ENCODE results near the gene KAZN.

The KAZN gene

DNA sequence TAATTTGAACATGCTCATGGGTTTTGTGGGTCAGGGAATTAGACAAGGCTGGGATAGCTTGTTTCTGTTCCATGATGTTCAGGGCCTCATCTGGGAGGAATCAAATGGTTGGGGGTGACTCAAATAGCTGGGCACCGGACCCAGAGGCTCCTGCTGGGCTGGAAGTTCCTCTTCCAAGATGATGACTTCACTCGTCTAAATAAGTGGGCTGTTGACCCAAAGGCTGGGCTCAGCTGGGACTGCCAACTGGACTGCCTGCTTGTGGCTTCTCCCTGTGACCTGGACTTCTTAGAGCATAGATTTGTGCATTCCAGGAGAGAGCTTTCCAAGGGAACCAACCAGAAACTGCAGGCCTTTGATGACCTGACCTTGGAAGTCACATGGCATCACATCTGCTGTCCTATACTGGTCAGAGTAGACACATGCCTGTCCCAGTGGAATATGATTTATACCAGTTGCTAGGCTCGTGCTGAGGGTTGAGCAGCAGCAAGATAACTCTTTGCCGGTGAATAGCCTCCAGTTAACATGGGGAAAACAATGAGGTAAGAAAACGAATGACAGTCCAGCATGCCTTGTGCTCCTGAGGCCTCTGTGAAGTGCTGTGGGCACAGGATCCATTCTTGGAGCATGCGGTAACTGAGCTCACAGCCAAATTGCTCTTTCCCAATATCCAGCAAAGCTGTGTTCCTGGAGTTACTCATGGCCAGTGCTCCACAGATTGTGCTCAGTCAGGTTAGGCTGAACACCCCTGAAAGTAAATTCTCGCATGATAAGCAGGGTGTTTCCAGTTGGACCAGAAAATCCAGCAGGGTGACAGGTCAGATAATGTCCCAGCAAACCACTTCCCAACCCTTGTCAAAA lies 282.2 kb downstream of the KAZN start:
- no peaks in the 10 kb centered on the region for H3K9me2 ChIP-seq (replicated peaks; ENCODE audit: low read depth, low read length)
- no peaks in the 10 kb centered on the region for H3K27me3 ChIP-seq (ENCODE audit: insufficient read depth, low read length, poor library complexity, severe bottlenecking)
- H3K36me3 ChIP-seq (ENCODE audit: insufficient read depth, low read length): no peaks in the 10 kb centered on the region
- H2AFZ ChIP-seq (ENCODE audit: low read length): no peak overlapping the region
- no peaks in the 10 kb centered on the region for H3K4me1 ChIP-seq (ENCODE audit: insufficient read depth, low read length, poor library complexity, severe bottlenecking)
- no peaks in the 10 kb centered on the region for H3K79me2 ChIP-seq (ENCODE audit: insufficient read depth, low read length)
- H3K4me3 ChIP-seq (ENCODE audit: low read length, poor library complexity, severe bottlenecking): no peak overlapping the region
- H3K9ac ChIP-seq (ENCODE audit: low read depth, low read length, poor library complexity, severe bottlenecking): no peak overlapping the region
- H4K20me1 ChIP-seq (ENCODE audit: insufficient read depth, low read length, poor library complexity, severe bottlenecking): no peaks in the 10 kb centered on the region
- TF ChIP-seq, protein P1, sequence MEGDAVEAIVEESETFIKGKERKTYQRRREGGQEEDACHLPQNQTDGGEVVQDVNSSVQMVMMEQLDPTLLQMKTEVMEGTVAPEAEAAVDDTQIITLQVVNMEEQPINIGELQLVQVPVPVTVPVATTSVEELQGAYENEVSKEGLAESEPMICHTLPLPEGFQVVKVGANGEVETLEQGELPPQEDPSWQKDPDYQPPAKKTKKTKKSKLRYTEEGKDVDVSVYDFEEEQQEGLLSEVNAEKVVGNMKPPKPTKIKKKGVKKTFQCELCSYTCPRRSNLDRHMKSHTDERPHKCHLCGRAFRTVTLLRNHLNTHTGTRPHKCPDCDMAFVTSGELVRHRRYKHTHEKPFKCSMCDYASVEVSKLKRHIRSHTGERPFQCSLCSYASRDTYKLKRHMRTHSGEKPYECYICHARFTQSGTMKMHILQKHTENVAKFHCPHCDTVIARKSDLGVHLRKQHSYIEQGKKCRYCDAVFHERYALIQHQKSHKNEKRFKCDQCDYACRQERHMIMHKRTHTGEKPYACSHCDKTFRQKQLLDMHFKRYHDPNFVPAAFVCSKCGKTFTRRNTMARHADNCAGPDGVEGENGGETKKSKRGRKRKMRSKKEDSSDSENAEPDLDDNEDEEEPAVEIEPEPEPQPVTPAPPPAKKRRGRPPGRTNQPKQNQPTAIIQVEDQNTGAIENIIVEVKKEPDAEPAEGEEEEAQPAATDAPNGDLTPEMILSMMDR (conservative IDR thresholded peaks at IDR 0.05; ENCODE audit: low read length): no peak
- no peak for TF ChIP-seq EZH2phosphoT487 (IDR thresholded peaks at IDR 0.05; ENCODE audit: borderline replicate concordance)
- H3K9me3 ChIP-seq (ENCODE audit: insufficient read depth, low read depth, low read length): 0 out of 2 replicates have a peak, but pooled peaks cover 4% of the 10 kb centered on the region
- H3K4me2 ChIP-seq (ENCODE audit: low read depth, low read length, poor library complexity, severe bottlenecking): no peak overlapping the region
- H3F3A ChIP-seq (ENCODE audit: low read depth): no peaks in the 10 kb centered on the region

DNA sequence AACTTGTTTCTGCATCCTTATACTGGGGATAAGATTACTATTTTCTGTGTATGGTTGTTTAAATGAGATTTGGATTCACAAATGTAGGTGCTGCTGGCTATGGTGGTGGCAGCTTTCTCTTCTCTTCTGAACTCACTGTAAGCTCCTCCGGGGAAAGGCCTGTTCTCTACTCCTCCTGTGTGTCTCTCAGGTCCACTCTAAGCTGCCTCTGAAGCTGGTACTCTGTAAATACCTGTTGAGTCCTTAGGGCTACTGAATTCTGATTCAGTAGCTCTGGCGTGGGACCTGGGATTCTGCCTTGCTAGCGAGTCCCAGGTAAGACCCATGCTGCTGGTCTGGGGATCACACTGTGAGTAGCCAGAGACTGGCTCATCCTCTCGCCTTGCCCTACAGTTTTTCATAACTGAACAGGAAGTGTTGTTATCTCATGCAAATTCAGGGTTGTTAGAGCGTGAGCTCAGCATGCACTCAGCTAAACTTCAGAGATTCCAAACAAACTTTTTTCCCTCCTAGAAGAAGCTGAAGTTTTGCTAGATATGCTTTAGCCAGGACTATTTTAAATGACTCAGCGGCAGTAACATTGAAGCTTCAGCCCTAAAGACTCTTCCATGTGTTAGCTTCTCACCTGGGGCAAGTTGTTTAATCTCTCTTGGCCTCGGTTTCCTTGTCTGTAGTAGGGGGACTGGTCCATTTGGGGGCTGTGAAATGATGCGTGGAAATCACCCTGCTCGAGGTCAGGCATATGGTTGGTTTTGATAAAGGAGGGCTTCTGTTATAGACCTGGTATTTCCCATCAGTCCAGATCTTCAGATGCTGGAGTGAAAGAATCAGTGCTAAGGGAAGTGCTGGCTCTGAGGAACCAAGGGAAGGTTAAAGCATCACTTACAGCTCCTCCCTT lies 283.5 kb downstream of the KAZN start:
- Histone ChIP-seq H3K4me3 (ENCODE audit: low read length, poor library complexity, severe bottlenecking) (no peak overlapping the region), H4K20me1 (ENCODE audit: insufficient read depth, low read length, poor library complexity, severe bottlenecking) (no peaks in the 10 kb centered on the region), H3K36me3 (ENCODE audit: insufficient read depth, low read length) (no peaks in the 10 kb centered on the region), H3K79me2 (ENCODE audit: insufficient read depth, low read length) (no peaks in the 10 kb centered on the region), H2AFZ (ENCODE audit: low read length) (no peak overlapping the region), H3K4me1 (ENCODE audit: insufficient read depth, low read length, poor library complexity, severe bottlenecking) (no peaks in the 10 kb centered on the region), H3K27me3 (ENCODE audit: insufficient read depth, low read length, poor library complexity, severe bottlenecking) (no peaks in the 10 kb centered on the region), H3K9me3 (ENCODE audit: insufficient read depth, low read depth, low read length) (0 out of 2 replicates have a peak, but pooled peaks cover 4% of the 10 kb centered on the region), H3F3A (ENCODE audit: low read depth) (no peaks in the 10 kb centered on the region), H3K4me2 (ENCODE audit: low read depth, low read length, poor library complexity, severe bottlenecking) (no peak overlapping the region), H3K9ac (ENCODE audit: low read depth, low read length, poor library complexity, severe bottlenecking) (no peak overlapping the region), H3K9me2 (replicated peaks; ENCODE audit: low read depth, low read length) (no peaks in the 10 kb centered on the region)
- TF ChIP-seq EZH2phosphoT487 (IDR thresholded peaks at IDR 0.05; ENCODE audit: borderline replicate concordance): no peak
- TF ChIP-seq, protein P1 (conservative IDR thresholded peaks at IDR 0.05; ENCODE audit: low read length): no peak

DNA sequence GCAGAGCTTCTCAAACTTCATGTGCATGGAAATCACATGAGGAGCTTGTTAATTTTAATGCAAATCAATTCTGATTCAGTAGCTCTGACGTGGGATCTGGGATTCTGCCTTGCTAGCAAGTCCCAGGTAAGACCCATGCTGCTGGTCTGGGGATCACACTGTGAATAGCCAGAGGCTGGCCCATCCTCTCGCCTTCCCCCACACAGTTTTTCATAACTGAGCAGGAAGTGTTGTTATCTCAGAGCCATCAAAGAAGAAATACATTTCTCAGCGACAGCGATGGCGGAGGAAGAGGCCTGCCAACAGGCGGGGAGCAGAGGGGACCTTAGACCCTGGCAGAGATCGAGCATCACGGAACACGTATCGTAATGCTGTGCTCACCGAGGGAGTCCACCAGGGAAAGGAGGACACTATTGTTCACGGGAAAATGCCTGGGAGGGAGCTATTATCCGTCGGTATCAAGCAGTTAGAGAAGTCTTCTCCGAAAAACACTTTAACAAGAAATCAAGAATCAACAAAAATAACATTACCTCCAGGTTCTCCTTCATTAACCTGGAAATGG lies 286.2 kb downstream of the KAZN start:
- H4K20me1 ChIP-seq (ENCODE audit: insufficient read depth, low read length, poor library complexity, severe bottlenecking): no peaks in the 10 kb centered on the region
- no peak overlapping the region for H3K9ac ChIP-seq (ENCODE audit: low read depth, low read length, poor library complexity, severe bottlenecking)
- TF ChIP-seq EZH2phosphoT487 (IDR thresholded peaks at IDR 0.05; ENCODE audit: borderline replicate concordance): no peak
- TF ChIP-seq, protein P1 (conservative IDR thresholded peaks at IDR 0.05; ENCODE audit: low read length): no peak
- H3K4me1 ChIP-seq (ENCODE audit: insufficient read depth, low read length, poor library complexity, severe bottlenecking): no peaks in the 10 kb centered on the region
- no peaks in the 10 kb centered on the region for H3F3A ChIP-seq (ENCODE audit: low read depth)
- no peaks in the 10 kb centered on the region for H3K36me3 ChIP-seq (ENCODE audit: insufficient read depth, low read length)
- no peaks in the 10 kb centered on the region for H3K27me3 ChIP-seq (ENCODE audit: insufficient read depth, low read length, poor library complexity, severe bottlenecking)
- 0 out of 2 replicates have a peak, but pooled peaks cover 4% of the 10 kb centered on the region for H3K9me3 ChIP-seq (ENCODE audit: insufficient read depth, low read depth, low read length)
- H3K79me2 ChIP-seq (ENCODE audit: insufficient read depth, low read length): no peaks in the 10 kb centered on the region
- no peak overlapping the region for H3K4me3 ChIP-seq (ENCODE audit: low read length, poor library complexity, severe bottlenecking)
- no peak overlapping the region for H2AFZ ChIP-seq (ENCODE audit: low read length)
- no peaks in the 10 kb centered on the region for H3K9me2 ChIP-seq (replicated peaks; ENCODE audit: low read depth, low read length)
- H3K4me2 ChIP-seq (ENCODE audit: low read depth, low read length, poor library complexity, severe bottlenecking): no peak overlapping the region
